Measurements from ENCODE around the gene CAVIN4. TPM values are rescaled to one million over a fixed set of nuclear protein-coding genes. Genes with fewer than 3 reads are reported as not detected.

CAVIN4 gene
- total and polyA plus RNA-seq, 2 experiments from 2014 or later: 3.0 to 6.0 TPM

DNA sequence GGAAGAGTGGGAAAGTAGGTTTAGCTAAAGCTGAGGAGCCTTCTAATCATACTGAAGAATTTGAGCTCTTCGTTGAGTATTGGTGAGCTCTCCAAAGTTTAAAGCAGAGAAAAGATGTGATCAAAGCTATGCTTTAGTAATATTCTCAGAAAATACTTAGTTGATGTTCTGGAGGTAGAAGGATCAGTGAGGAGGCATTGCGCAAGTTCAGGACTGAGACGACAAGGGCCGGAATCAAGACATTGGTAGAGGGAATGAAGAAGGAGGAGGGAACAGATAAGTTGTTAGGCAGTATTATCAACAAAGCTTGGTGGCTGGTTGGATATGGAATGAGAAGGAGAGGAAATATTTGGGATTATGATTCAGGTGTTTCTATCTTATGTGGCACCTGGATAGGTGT lies 7.1 kb downstream of the CAVIN4 start (continued):
- TF ChIP-seq, protein P1, sequence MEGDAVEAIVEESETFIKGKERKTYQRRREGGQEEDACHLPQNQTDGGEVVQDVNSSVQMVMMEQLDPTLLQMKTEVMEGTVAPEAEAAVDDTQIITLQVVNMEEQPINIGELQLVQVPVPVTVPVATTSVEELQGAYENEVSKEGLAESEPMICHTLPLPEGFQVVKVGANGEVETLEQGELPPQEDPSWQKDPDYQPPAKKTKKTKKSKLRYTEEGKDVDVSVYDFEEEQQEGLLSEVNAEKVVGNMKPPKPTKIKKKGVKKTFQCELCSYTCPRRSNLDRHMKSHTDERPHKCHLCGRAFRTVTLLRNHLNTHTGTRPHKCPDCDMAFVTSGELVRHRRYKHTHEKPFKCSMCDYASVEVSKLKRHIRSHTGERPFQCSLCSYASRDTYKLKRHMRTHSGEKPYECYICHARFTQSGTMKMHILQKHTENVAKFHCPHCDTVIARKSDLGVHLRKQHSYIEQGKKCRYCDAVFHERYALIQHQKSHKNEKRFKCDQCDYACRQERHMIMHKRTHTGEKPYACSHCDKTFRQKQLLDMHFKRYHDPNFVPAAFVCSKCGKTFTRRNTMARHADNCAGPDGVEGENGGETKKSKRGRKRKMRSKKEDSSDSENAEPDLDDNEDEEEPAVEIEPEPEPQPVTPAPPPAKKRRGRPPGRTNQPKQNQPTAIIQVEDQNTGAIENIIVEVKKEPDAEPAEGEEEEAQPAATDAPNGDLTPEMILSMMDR (conservative IDR thresholded peaks at IDR 0.05; ENCODE audit: low read depth in 2 of 2): no peak
- TF ChIP-seq, protein P2, sequence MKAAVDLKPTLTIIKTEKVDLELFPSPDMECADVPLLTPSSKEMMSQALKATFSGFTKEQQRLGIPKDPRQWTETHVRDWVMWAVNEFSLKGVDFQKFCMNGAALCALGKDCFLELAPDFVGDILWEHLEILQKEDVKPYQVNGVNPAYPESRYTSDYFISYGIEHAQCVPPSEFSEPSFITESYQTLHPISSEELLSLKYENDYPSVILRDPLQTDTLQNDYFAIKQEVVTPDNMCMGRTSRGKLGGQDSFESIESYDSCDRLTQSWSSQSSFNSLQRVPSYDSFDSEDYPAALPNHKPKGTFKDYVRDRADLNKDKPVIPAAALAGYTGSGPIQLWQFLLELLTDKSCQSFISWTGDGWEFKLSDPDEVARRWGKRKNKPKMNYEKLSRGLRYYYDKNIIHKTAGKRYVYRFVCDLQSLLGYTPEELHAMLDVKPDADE (IDR thresholded peaks at IDR 0.05): no peak
- TF ChIP-seq EZH2phosphoT487 (IDR thresholded peaks at IDR 0.05; ENCODE audit: unreplicated experiment) (no peak), ZNF114 (CRISPR knock-in tag; IDR thresholded peaks at IDR 0.05) (no peak), CREB1 (CRISPR knock-in tag; IDR thresholded peaks at IDR 0.05; ENCODE audit: low read depth) (no peak), JUNB (IDR thresholded peaks at IDR 0.05; ENCODE audit: unreplicated experiment) (no peak), EZH2 (IDR thresholded peaks at IDR 0.05; ENCODE audit: low read depth, unreplicated experiment) (no peak)

DNA sequence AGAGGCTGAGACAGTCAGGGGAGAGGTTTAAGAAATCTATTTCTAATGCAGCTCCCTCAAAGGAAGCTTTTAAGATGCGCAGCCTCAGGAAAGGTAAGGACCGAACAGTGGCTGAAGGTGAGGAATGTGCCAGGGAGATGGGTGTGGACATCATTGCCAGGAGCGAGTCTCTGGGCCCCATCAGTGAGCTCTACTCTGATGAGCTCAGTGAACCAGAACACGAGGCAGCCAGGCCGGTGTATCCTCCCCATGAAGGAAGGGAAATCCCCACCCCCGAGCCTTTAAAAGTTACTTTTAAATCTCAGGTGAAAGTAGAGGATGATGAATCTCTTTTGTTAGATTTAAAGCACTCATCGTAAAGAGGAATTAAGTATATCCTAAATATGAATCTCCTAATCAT lies 8.2 kb downstream of the CAVIN4 start:
- Histone ChIP-seq H3K27me3 (ENCODE audit: insufficient read depth) (no peaks in the 10 kb centered on the region), H3K4me3 (no peak overlapping the region), H3F3A (replicated peaks; ENCODE audit: low read depth) (no peaks in the 10 kb centered on the region), H4K20me1 (replicated peaks; ENCODE audit: insufficient read depth) (no peaks in the 10 kb centered on the region), H3K4me2 (no peak overlapping the region), H3K9me2 (ENCODE audit: insufficient read depth) (no peaks in the 10 kb centered on the region), H3K27ac (ENCODE audit: low read depth) (no peak overlapping the region), H2AFZ (no peak overlapping the region), H3K4me1 (ENCODE audit: insufficient read depth) (no peaks in the 10 kb centered on the region), H3K36me3 (ENCODE audit: insufficient read depth) (peaks cover 8% of the 10 kb centered on the region; the same call in 1 of the 2 replicates), H3K79me2 (replicated peaks; ENCODE audit: insufficient read depth) (no peaks in the 10 kb centered on the region)
- Mint-ChIP-seq H3K36me3 (ENCODE audit: low read depth) (peaks cover 11% of the 10 kb centered on the region; the same call in 2 of the 3 replicates), H3K4me1 (no peaks in the 10 kb centered on the region), H3K27me3 (ENCODE audit: insufficient read depth, low read depth, poor library complexity) (peaks cover 4% of the 10 kb centered on the region), H3K27ac (no peak overlapping the region), H3K4me3 (no peak overlapping the region), H3K9me3 (no peaks in the 10 kb centered on the region)
- ATAC-seq (no peak), DNase-seq (ENCODE audit: low spot score) (no peak)
- TF ChIP-seq, protein P3, sequence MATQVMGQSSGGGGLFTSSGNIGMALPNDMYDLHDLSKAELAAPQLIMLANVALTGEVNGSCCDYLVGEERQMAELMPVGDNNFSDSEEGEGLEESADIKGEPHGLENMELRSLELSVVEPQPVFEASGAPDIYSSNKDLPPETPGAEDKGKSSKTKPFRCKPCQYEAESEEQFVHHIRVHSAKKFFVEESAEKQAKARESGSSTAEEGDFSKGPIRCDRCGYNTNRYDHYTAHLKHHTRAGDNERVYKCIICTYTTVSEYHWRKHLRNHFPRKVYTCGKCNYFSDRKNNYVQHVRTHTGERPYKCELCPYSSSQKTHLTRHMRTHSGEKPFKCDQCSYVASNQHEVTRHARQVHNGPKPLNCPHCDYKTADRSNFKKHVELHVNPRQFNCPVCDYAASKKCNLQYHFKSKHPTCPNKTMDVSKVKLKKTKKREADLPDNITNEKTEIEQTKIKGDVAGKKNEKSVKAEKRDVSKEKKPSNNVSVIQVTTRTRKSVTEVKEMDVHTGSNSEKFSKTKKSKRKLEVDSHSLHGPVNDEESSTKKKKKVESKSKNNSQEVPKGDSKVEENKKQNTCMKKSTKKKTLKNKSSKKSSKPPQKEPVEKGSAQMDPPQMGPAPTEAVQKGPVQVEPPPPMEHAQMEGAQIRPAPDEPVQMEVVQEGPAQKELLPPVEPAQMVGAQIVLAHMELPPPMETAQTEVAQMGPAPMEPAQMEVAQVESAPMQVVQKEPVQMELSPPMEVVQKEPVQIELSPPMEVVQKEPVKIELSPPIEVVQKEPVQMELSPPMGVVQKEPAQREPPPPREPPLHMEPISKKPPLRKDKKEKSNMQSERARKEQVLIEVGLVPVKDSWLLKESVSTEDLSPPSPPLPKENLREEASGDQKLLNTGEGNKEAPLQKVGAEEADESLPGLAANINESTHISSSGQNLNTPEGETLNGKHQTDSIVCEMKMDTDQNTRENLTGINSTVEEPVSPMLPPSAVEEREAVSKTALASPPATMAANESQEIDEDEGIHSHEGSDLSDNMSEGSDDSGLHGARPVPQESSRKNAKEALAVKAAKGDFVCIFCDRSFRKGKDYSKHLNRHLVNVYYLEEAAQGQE (IDR thresholded peaks at IDR 0.05; ENCODE audit: unreplicated experiment): no peak
- TF ChIP-seq ZNF331 (CRISPR knock-in tag; IDR thresholded peaks at IDR 0.05; ENCODE audit: low read depth) (no peak), ZNF114 (CRISPR knock-in tag; IDR thresholded peaks at IDR 0.05) (no peak), EZH2 (IDR thresholded peaks at IDR 0.05; ENCODE audit: low read depth, unreplicated experiment) (no peak), EZH2phosphoT487 (IDR thresholded peaks at IDR 0.05; ENCODE audit: unreplicated experiment) (no peak)
- TF ChIP-seq, protein P4, sequence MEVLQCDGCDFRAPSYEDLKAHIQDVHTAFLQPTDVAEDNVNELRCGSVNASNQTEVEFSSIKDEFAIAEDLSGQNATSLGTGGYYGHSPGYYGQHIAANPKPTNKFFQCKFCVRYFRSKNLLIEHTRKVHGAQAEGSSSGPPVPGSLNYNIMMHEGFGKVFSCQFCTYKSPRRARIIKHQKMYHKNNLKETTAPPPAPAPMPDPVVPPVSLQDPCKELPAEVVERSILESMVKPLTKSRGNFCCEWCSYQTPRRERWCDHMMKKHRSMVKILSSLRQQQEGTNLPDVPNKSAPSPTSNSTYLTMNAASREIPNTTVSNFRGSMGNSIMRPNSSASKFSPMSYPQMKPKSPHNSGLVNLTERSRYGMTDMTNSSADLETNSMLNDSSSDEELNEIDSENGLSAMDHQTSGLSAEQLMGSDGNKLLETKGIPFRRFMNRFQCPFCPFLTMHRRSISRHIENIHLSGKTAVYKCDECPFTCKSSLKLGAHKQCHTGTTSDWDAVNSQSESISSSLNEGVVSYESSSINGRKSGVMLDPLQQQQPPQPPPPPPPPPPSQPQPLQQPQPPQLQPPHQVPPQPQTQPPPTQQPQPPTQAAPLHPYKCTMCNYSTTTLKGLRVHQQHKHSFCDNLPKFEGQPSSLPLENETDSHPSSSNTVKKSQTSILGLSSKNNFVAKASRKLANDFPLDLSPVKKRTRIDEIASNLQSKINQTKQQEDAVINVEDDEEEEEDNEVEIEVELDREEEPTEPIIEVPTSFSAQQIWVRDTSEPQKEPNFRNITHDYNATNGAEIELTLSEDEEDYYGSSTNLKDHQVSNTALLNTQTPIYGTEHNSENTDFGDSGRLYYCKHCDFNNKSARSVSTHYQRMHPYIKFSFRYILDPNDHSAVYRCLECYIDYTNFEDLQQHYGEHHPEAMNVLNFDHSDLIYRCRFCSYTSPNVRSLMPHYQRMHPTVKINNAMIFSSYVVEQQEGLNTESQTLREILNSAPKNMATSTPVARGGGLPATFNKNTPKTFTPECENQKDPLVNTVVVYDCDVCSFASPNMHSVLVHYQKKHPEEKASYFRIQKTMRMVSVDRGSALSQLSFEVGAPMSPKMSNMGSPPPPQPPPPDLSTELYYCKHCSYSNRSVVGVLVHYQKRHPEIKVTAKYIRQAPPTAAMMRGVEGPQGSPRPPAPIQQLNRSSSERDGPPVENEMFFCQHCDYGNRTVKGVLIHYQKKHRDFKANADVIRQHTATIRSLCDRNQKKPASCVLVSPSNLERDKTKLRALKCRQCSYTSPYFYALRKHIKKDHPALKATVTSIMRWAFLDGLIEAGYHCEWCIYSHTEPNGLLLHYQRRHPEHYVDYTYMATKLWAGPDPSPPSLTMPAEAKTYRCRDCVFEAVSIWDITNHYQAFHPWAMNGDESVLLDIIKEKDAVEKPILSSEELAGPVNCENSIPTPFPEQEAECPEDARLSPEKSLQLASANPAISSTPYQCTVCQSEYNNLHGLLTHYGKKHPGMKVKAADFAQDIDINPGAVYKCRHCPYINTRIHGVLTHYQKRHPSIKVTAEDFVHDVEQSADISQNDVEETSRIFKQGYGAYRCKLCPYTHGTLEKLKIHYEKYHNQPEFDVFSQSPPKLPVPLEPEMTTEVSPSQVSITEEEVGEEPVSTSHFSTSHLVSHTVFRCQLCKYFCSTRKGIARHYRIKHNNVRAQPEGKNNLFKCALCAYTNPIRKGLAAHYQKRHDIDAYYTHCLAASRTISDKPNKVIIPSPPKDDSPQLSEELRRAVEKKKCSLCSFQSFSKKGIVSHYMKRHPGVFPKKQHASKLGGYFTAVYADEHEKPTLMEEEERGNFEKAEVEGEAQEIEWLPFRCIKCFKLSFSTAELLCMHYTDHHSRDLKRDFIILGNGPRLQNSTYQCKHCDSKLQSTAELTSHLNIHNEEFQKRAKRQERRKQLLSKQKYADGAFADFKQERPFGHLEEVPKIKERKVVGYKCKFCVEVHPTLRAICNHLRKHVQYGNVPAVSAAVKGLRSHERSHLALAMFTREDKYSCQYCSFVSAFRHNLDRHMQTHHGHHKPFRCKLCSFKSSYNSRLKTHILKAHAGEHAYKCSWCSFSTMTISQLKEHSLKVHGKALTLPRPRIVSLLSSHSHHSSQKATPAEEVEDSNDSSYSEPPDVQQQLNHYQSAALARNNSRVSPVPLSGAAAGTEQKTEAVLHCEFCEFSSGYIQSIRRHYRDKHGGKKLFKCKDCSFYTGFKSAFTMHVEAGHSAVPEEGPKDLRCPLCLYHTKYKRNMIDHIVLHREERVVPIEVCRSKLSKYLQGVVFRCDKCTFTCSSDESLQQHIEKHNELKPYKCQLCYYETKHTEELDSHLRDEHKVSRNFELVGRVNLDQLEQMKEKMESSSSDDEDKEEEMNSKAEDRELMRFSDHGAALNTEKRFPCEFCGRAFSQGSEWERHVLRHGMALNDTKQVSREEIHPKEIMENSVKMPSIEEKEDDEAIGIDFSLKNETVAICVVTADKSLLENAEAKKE (CRISPR knock-in tag; IDR thresholded peaks at IDR 0.05): no peak
